H9 (cell line): Measurements from ENCODE around the gene DHCR7. TPM values are rescaled to one million over a fixed set of nuclear protein-coding genes. Genes with fewer than 3 reads are reported as not detected.

Source experiments
- DNase-seq: peaks from one replicate; pipeline ENCODE4 v3.0.0-alpha.2; 2017
- H2AFZ ChIP-seq: one replicate; pipeline ENCODE4 v1.6.1; 2013; ENCODE audit warnings: mild to moderate bottlenecking, low read length, control low read depth, moderate library complexity
- H2AK5ac ChIP-seq: 2 replicates; pipeline ENCODE4 v1.6.1; 2013; ENCODE audit warnings: low read length, control low read depth, mixed read lengths; ENCODE audit not compliant: insufficient read length
- H2BK120ac ChIP-seq: one replicate; pipeline ENCODE4 v1.6.1; 2013; ENCODE audit warnings: low read depth, mild to moderate bottlenecking, low read length, control low read depth, inconsistent platforms; ENCODE audit not compliant: poor library complexity, severe bottlenecking
- H2BK12ac ChIP-seq: 2 replicates; pipeline ENCODE4 v1.6.1; 2013; ENCODE audit warnings: low read length, control low read depth, mixed read lengths, low read depth; ENCODE audit not compliant: insufficient read length
- H2BK15ac ChIP-seq: 2 replicates; pipeline ENCODE4 v1.6.1; 2013; ENCODE audit warnings: low read depth, low read length, control low read depth
- H2BK20ac ChIP-seq: one replicate; pipeline ENCODE4 v1.6.1; 2013; ENCODE audit warnings: low read depth, mild to moderate bottlenecking, low read length, control low read depth, inconsistent platforms; ENCODE audit not compliant: poor library complexity, severe bottlenecking
- H2BK5ac ChIP-seq: 2 replicates; pipeline ENCODE4 v1.6.1; 2013; ENCODE audit warnings: low read length, control low read depth, mixed read lengths; ENCODE audit not compliant: insufficient read length
- H3K14ac ChIP-seq: 2 replicates; pipeline ENCODE4 v1.6.1; 2013; ENCODE audit warnings: low read length, control low read depth; ENCODE audit not compliant: insufficient read depth
- H3K18ac ChIP-seq: 2 replicates; pipeline ENCODE4 v1.6.1; 2013; ENCODE audit warnings: low read depth, mild to moderate bottlenecking, mixed read lengths, low read length, control low read depth; ENCODE audit not compliant: insufficient read length
- H3K23ac ChIP-seq: 2 replicates; pipeline ENCODE4 v1.6.1; 2013; ENCODE audit warnings: low read length, control low read depth, mixed read lengths, low read depth; ENCODE audit not compliant: insufficient read length
- H3K23me2 ChIP-seq: 2 replicates; pipeline ENCODE4 v1.6.1; 2013; ENCODE audit warnings: low read depth, mild to moderate bottlenecking, mixed read lengths, low read length, control low read depth; ENCODE audit not compliant: insufficient read length, poor library complexity, severe bottlenecking
- H3K27ac ChIP-seq: 2 replicates; pipeline ENCODE4 v1.5.1; 2013; ENCODE audit warnings: low read length, control low read depth, mixed read lengths, low read depth; ENCODE audit not compliant: insufficient read length
- H3K27me3 ChIP-seq: 2 replicates; pipeline ENCODE4 v1.6.1; 2013; ENCODE audit warnings: low read length, control low read depth, inconsistent platforms; ENCODE audit not compliant: insufficient read depth
- H3K4ac ChIP-seq: 2 replicates; pipeline ENCODE4 v1.6.1; 2013; ENCODE audit warnings: low read depth, mild to moderate bottlenecking, control low read depth, inconsistent platforms, low read length, moderate library complexity
- H3K4me1 ChIP-seq: 2 replicates; pipeline ENCODE4 v1.6.1; 2013; ENCODE audit warnings: low read length, control low read depth, inconsistent platforms; ENCODE audit not compliant: insufficient read depth
- H3K4me2 ChIP-seq: 2 replicates; pipeline ENCODE4 v1.6.1; 2013; ENCODE audit warnings: low read length, control low read depth, mixed read lengths; ENCODE audit not compliant: insufficient read length, insufficient read depth
- H3K56ac ChIP-seq: 2 replicates; pipeline ENCODE4 v1.6.1; 2013; ENCODE audit warnings: low read depth, mild to moderate bottlenecking, mixed read lengths, low read length, control low read depth; ENCODE audit not compliant: insufficient read length
- H3K79me1 ChIP-seq: 2 replicates; pipeline ENCODE4 v1.6.1; 2013; ENCODE audit warnings: low read depth, mild to moderate bottlenecking, moderate library complexity, low read length, control low read depth, inconsistent platforms; ENCODE audit not compliant: insufficient read depth, poor library complexity, severe bottlenecking
- H3K79me2 ChIP-seq: 2 replicates; pipeline ENCODE4 v1.6.1; 2013; ENCODE audit warnings: low read length, control low read depth, inconsistent platforms; ENCODE audit not compliant: insufficient read depth
- H3K9ac ChIP-seq: 2 replicates; pipeline ENCODE4 v1.6.1; 2013; ENCODE audit warnings: low read length, control low read depth, mixed read lengths; ENCODE audit not compliant: insufficient read length; ENCODE audit errors: extremely low read depth
- H3K9me3 ChIP-seq: one replicate; pipeline ENCODE4 v1.6.1; 2013; ENCODE audit warnings: low read depth, low read length, inconsistent platforms; ENCODE audit not compliant: control insufficient read depth
- H3T11ph ChIP-seq: one replicate; pipeline ENCODE4 v1.6.1; 2013; ENCODE audit warnings: mild to moderate bottlenecking, low read length, control low read depth, inconsistent platforms
- H4K20me1 ChIP-seq: one replicate; pipeline ENCODE4 v1.6.1; 2013; ENCODE audit not compliant: control insufficient read depth, insufficient read length, insufficient read depth
- H4K5ac ChIP-seq: 2 replicates; pipeline ENCODE4 v1.6.1; 2013; ENCODE audit warnings: low read depth, mild to moderate bottlenecking, mixed read lengths, low read length, control low read depth; ENCODE audit not compliant: insufficient read length
- H4K8ac ChIP-seq: replicated peaks from 2 replicates; pipeline ENCODE4 v1.6.1; 2013; ENCODE audit warnings: low read length, control low read depth, mixed read lengths, low read depth; ENCODE audit not compliant: insufficient read length
- H4K91ac ChIP-seq: 2 replicates; pipeline ENCODE4 v1.6.1; 2013; ENCODE audit warnings: low read depth, mild to moderate bottlenecking, moderate library complexity, mixed read lengths, low read length, control low read depth; ENCODE audit not compliant: insufficient read length
- H3K27ac Mint-ChIP-seq, 3 experiments: 2 replicates in 2 of 3; 3 replicates in 1 of 3; pipeline ENCODE4 v1.8.0; 2020 to 2021; ENCODE audit warnings: mixed read lengths in 3 of 3, mild to moderate bottlenecking in 1 of 3, moderate library complexity in 1 of 3
- H3K27me3 Mint-ChIP-seq: 2 replicates; pipeline ENCODE4 v1.8.0; 2021; ENCODE audit warnings: low read depth, mild to moderate bottlenecking, moderate library complexity, mixed read lengths
- H3K36me3 Mint-ChIP-seq, 3 experiments: 2 replicates in 2 of 3; 3 replicates in 1 of 3; pipeline ENCODE4 v1.8.0; 2020 to 2021; ENCODE audit warnings: low read depth in 3 of 3, mixed read lengths in 3 of 3; ENCODE audit not compliant: insufficient read depth in 1 of 3
- H3K4me1 Mint-ChIP-seq, 2 experiments: 2 replicates each; pipeline ENCODE4 v1.8.0; 2020; ENCODE audit warnings: mixed read lengths in 2 of 2
- H3K4me3 Mint-ChIP-seq, 2 experiments: 2 replicates in 1 of 2; 3 replicates in 1 of 2; pipeline ENCODE4 v1.8.0; 2020 to 2021; ENCODE audit warnings: mild to moderate bottlenecking in 2 of 2, mixed read lengths in 2 of 2, moderate library complexity in 1 of 2
- H3K9me3 Mint-ChIP-seq, 2 experiments: 2 replicates in 1 of 2; 3 replicates in 1 of 2; pipeline ENCODE4 v1.8.0; 2020; ENCODE audit warnings: mild to moderate bottlenecking in 2 of 2, mixed read lengths in 2 of 2, moderate library complexity in 1 of 2
- WGBS: extraction: QIAGEN DNeasy Blood & Tissue Kit; methylation state at CpG from one replicate; pipeline ENCODE4 v1.1.7; 2013; ENCODE audit warnings: missing lambda C conversion rate, low lambda C conversion rate, mixed read lengths; ENCODE audit not compliant: insufficient read length; ENCODE audit errors: extremely low coverage; 5-methylcytosine and 5-hydroxymethylcytosine counted together
- total RNA-seq: library from RNA; stranded (reverse); gene quantifications from 2 replicates; pipeline ENCODE4 v1.2.1, GENCODE V29; 2021
- TF ChIP-seq, protein P1 (sequence below): fragments of 200-600 bp; sonication (generic); conservative IDR thresholded peaks from 3 replicates; pipeline ENCODE4 v1.8.0; 2021; ENCODE audit warnings: antibody characterized with exemption, mild to moderate bottlenecking

DHCR7 gene
- total RNA-seq, 1 experiment from 2014 or later: 124 TPM

DNA sequence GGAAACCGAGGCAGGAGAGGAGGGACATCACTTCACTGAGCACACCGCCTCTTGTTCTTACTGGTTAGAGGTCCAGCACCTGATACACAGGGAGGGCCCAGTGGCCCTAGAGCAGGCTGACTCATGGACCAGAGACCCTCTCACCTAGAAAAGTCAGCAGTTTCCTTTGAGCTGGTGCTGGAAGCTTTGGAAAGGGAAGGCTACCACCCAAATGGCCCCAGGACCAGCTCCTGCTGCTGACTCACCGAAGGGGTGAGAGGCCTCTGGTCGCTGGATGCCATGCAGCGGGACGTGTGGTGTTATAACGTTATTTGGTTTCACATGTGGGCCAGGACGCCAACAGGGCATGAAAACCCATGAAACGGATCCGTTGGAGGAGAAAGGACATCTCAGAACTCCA is 8.6 kb upstream of the DHCR7 start:
- no peak overlapping the region for H2BK12ac ChIP-seq
- H2AK5ac ChIP-seq: no peak overlapping the region
- Mint-ChIP-seq H3K4me1 (peaks cover 12 to 17% of the 10 kb centered on the region in 2 experiments), H3K9me3 (no peaks in the 10 kb centered on the region), H3K27me3 (no peaks in the 10 kb centered on the region), H3K4me3 (no peak overlapping the region), H3K27ac (no peak overlapping the region), H3K36me3 (peaks cover 13 to 62% (median 46%) of the 10 kb centered on the region in 3 experiments; a peak in 6 of 7 replicates)
- no peak overlapping the region for H2AFZ ChIP-seq
- peaks cover 2% of the 10 kb centered on the region; the same call in 1 of the 2 replicates for H3K4me1 ChIP-seq
- H3K27ac ChIP-seq: no peak overlapping the region
- H2BK5ac ChIP-seq: no peak overlapping the region
- H3K4me2 ChIP-seq: no peak overlapping the region
- H3K9me3 ChIP-seq: no peaks in the 10 kb centered on the region
- DNase-seq: no peak
- no peak overlapping the region for H3K23ac ChIP-seq
- H4K91ac ChIP-seq: no peak overlapping the region
- no peak overlapping the region for H2BK15ac ChIP-seq
- H3K27me3 ChIP-seq: no peaks in the 10 kb centered on the region
- H3K4ac ChIP-seq: no peak overlapping the region
- H3K23me2 ChIP-seq: peaks cover 15% of the 10 kb centered on the region
- H4K5ac ChIP-seq: no peak overlapping the region
- H3T11ph ChIP-seq: no peak overlapping the region
- no peak overlapping the region for H3K56ac ChIP-seq
- H3K14ac ChIP-seq: no peak overlapping the region
- H3K79me1 ChIP-seq: peaks cover 4% of the 10 kb centered on the region
- no peak overlapping the region for H3K9ac ChIP-seq
- no peak overlapping the region for H4K8ac ChIP-seq
- no peak overlapping the region for H2BK120ac ChIP-seq
- no peak overlapping the region for H3K18ac ChIP-seq
- TF ChIP-seq, protein P1, sequence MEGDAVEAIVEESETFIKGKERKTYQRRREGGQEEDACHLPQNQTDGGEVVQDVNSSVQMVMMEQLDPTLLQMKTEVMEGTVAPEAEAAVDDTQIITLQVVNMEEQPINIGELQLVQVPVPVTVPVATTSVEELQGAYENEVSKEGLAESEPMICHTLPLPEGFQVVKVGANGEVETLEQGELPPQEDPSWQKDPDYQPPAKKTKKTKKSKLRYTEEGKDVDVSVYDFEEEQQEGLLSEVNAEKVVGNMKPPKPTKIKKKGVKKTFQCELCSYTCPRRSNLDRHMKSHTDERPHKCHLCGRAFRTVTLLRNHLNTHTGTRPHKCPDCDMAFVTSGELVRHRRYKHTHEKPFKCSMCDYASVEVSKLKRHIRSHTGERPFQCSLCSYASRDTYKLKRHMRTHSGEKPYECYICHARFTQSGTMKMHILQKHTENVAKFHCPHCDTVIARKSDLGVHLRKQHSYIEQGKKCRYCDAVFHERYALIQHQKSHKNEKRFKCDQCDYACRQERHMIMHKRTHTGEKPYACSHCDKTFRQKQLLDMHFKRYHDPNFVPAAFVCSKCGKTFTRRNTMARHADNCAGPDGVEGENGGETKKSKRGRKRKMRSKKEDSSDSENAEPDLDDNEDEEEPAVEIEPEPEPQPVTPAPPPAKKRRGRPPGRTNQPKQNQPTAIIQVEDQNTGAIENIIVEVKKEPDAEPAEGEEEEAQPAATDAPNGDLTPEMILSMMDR: no peak
- H3K79me2 ChIP-seq: no peaks in the 10 kb centered on the region
- H4K20me1 ChIP-seq: no peaks in the 10 kb centered on the region
- H2BK20ac ChIP-seq: no peak overlapping the region
- WGBS: no CpG with 5 or more reads among the region's 10 CpGs
